ENCODE results near the gene PPP1R14D. TPM values are rescaled to one million over a fixed set of nuclear protein-coding genes. Genes with fewer than 3 reads are reported as not detected.
A peak's percentile ranks its signal among the peaks of the same experiment; 100 is the strongest.

Gene PPP1R14D
- total and polyA plus RNA-seq, 3 experiments from 2014 or later: not detected

DNA sequence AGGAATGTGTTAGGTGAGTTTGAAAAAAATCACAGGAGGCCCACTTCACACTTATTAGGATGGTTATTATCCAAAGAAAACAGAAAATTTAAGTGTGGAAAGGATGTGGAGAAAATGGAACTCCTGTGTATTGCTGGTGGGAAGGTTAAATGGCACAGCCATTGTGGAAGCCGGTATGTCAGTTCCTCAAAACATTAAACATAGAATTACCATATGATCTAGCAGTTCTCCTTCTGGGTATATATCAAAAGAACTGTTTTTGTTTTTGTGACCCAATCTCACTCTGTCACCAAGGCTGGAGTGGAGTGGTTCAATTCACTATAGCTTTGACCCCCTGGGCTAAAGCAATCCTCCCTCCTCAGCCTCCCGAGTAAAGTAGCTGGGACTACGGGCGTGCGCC, 32.0 kb downstream of the PPP1R14D start:
- H3K27me3 ChIP-seq (ENCODE audit: insufficient read depth, low read length, poor library complexity, severe bottlenecking): no peaks in the 10 kb centered on the region
- H3K9me3 ChIP-seq (ENCODE audit: low read length): no peaks in the 10 kb centered on the region
- H3K4me1 ChIP-seq (ENCODE audit: insufficient read depth, low read length): no peaks in the 10 kb centered on the region
- Mint-ChIP-seq H3K4me1 (peaks cover 25 to 39% (median 37%) of the 10 kb centered on the region in 3 donors), H3K9me3 (no peaks in the 10 kb centered on the region), H3K4me3 (no peak overlapping the region), H3K27ac (peak overlapping the region in 1 of 8 donors; percentile 17), H3K36me3 (peaks cover 4 to 48% (median 19%) of the 10 kb centered on the region in 3 donors), H3K27me3 (no peaks in the 10 kb centered on the region)
- H3K4me3 ChIP-seq (ENCODE audit: low read length): no peak overlapping the region
- no peak overlapping the region for H3K27ac ChIP-seq (ENCODE audit: low read depth, low read length)
- DNase-seq: no peak
- ChIA-PET POLR2A (no interaction called here), CTCF (interaction anchor here (0.9 to 1.0 kb wide), 2 partner anchors 9 to 14 kb away, joined by 4 read pairs; no protein-coding TSS in a partner anchor)
- no peaks in the 10 kb centered on the region for H3K36me3 ChIP-seq (ENCODE audit: insufficient read depth, low read length)

DNA sequence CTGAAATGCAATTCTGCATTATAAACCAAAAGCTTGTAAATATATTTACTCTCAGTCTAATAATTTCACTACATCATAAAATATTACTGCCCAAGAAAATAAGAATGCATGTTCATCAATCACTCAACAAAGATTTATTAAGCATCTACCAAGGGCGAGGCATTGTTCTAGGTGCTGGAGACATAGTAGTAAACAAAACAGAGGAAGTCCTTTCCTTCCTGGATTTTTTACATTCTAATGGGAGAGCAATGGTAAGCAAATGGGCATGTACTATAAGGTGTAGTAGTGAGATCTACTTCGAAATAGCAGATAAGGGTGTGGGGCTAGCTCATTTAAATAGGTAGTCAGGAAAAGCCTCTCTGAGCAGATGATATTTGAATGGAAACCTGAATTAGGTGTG, 32.5 kb downstream of the PPP1R14D start:
- Mint-ChIP-seq H3K4me1 (peaks cover 23 to 36% (median 35%) of the 10 kb centered on the region in 3 donors), H3K36me3 (peaks cover 4 to 45% (median 17%) of the 10 kb centered on the region in 3 donors), H3K27me3 (no peaks in the 10 kb centered on the region), H3K4me3 (no peak overlapping the region), H3K9me3 (no peaks in the 10 kb centered on the region), H3K27ac (no peak overlapping the region)
- H3K4me3 ChIP-seq (ENCODE audit: low read length): no peak overlapping the region
- H3K27ac ChIP-seq (ENCODE audit: low read depth, low read length): no peak overlapping the region
- ChIA-PET POLR2A (no interaction called here), CTCF (interaction anchor here (0.9 kb wide), 1 partner anchor 8 kb away, joined by 4 read pairs; no protein-coding TSS in a partner anchor)
- no peaks in the 10 kb centered on the region for H3K27me3 ChIP-seq (ENCODE audit: insufficient read depth, low read length, poor library complexity, severe bottlenecking)
- H3K4me1 ChIP-seq (ENCODE audit: insufficient read depth, low read length): no peaks in the 10 kb centered on the region
- DNase-seq: no peak
- H3K9me3 ChIP-seq (ENCODE audit: low read length): no peaks in the 10 kb centered on the region
- H3K36me3 ChIP-seq (ENCODE audit: insufficient read depth, low read length): no peaks in the 10 kb centered on the region

DNA sequence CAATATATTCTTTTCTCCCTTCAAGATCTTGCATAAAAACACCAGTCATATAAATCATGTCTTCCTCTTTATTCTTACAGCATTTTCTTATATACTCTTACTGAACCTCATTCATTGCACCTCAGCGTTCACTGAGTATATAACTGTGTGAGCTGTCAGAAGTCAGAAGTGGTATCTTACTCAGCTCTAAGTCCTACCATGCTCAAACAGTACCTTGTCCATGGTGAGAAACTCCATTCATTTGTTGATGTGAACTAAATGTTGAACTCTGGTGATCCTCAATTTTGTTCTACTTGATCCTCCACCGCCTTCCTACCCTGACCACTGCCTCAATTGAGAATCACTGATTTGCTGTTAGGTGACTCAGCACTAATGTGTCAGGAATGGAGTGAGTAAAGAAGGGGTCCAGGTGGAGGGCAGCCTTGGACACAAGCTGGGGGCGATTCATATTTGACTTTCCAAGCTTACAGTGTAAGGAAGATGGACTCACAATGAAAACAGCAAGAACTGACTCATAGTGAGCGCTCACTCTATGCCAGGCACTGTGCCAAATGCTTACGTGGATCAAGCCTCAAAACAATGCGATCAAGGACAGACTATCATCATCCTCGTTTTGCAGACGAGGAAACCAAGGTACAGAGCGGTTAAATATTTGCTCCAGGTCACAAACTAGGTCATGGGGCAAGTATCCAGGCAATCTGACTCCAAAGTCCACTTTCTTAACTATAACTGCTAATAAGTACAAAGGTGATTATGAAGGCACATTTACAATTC, 35.1 kb downstream of the PPP1R14D start:
- Mint-ChIP-seq H3K4me1 (peaks cover 22 to 29% (median 27%) of the 10 kb centered on the region in 3 donors), H3K4me3 (no peak overlapping the region), H3K27me3 (no peaks in the 10 kb centered on the region), H3K27ac (peak overlapping the region in 3 of 8 donors; percentile 26 to 46 (median 41)), H3K36me3 (peaks cover 4 to 29% (median 13%) of the 10 kb centered on the region in 3 donors), H3K9me3 (no peaks in the 10 kb centered on the region)
- POLR2A ChIA-PET: no interaction called here
- H3K4me3 ChIP-seq (ENCODE audit: low read length): no peak overlapping the region
- no peaks in the 10 kb centered on the region for H3K27me3 ChIP-seq (ENCODE audit: insufficient read depth, low read length, poor library complexity, severe bottlenecking)
- no peaks in the 10 kb centered on the region for H3K36me3 ChIP-seq (ENCODE audit: insufficient read depth, low read length)
- peak in 1 of 5 donors; percentile 9 for DNase-seq
- no peaks in the 10 kb centered on the region for H3K4me1 ChIP-seq (ENCODE audit: insufficient read depth, low read length)
- no peaks in the 10 kb centered on the region for H3K9me3 ChIP-seq (ENCODE audit: low read length)
- no peak overlapping the region for H3K27ac ChIP-seq (ENCODE audit: low read depth, low read length)
- CTCF ChIA-PET: interaction anchor here (1.6 to 3.0 kb wide), 2 partner anchors 11 kb away, joined by 4 to 12 read pairs; no protein-coding TSS in a partner anchor

DNA sequence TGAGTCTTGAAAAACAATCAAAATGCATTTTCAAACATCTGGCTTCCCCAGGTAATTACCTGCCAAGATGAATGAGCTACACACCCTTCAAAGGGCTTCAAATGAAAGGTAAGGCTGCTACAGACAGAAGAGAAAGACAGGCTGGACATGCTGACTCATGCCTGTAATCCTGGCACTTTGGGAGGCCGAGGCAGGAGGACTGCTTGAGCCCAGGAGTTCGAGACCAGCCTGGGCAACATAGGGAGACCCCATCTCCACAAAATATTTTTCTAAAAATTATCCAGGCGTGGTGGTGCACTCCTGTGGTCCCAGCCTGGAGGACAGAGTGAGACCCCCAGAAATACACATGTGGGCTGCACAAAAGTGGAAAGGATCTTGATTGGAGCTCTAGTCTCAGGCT, 36.1 kb downstream of the PPP1R14D start:
- Mint-ChIP-seq H3K36me3 (peaks cover 0 to 25% (median 9%) of the 10 kb centered on the region in 3 donors), H3K27ac (peak overlapping the region in 1 of 8 donors; percentile 15), H3K9me3 (no peaks in the 10 kb centered on the region), H3K4me1 (peaks cover 24 to 31% (median 30%) of the 10 kb centered on the region in 3 donors), H3K4me3 (no peak overlapping the region), H3K27me3 (no peaks in the 10 kb centered on the region)
- CTCF ChIA-PET: interaction anchor here (3.0 kb wide), 1 partner anchor 10 kb away, joined by 12 read pairs; no protein-coding TSS in a partner anchor
- no peak for DNase-seq
- H3K27ac ChIP-seq (ENCODE audit: low read depth, low read length): no peak overlapping the region
- no peak overlapping the region for H3K4me3 ChIP-seq (ENCODE audit: low read length)
- POLR2A ChIA-PET: no interaction called here
- H3K9me3 ChIP-seq (ENCODE audit: low read length): no peaks in the 10 kb centered on the region
- peaks cover 9% of the 10 kb centered on the region for H3K4me1 ChIP-seq (ENCODE audit: insufficient read depth, low read length)
- H3K36me3 ChIP-seq (ENCODE audit: insufficient read depth, low read length): no peaks in the 10 kb centered on the region
- H3K27me3 ChIP-seq (ENCODE audit: insufficient read depth, low read length, poor library complexity, severe bottlenecking): no peaks in the 10 kb centered on the region

DNA sequence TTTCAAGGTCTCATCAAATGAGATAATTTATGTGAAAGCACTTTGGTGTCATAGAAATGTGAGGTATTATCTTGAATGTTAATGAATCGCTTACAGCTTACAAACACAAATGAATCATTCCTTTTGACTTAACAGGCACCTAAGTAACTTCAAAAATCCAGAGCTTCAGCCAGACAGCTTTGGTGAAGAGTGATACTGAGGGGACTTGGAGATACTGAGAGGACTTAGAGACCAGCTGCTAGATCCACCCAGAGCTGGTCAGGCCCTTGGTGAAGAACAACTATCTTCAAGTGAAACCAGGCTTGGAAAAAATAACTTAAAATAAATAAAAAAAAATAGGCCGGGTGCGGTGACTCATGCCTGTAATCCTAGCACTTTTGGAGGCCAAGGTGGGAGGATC, 37.8 kb downstream of the PPP1R14D start:
- H3K4me1 Mint-ChIP-seq: peaks cover 28 to 37% (median 32%) of the 10 kb centered on the region in 3 donors
- peaks cover 0 to 21% (median 9%) of the 10 kb centered on the region in 3 donors for H3K36me3 Mint-ChIP-seq
- peak in 1 of 5 donors; percentile 1 for DNase-seq
- H3K27ac Mint-ChIP-seq: no peak overlapping the region
- Histone ChIP-seq H3K9me3 (ENCODE audit: low read length) (no peaks in the 10 kb centered on the region), H3K36me3 (ENCODE audit: insufficient read depth, low read length) (no peaks in the 10 kb centered on the region), H3K4me3 (ENCODE audit: low read length) (no peak overlapping the region), H3K27ac (ENCODE audit: low read depth, low read length) (no peak overlapping the region), H3K27me3 (ENCODE audit: insufficient read depth, low read length, poor library complexity, severe bottlenecking) (no peaks in the 10 kb centered on the region), H3K4me1 (ENCODE audit: insufficient read depth, low read length) (peaks cover 17% of the 10 kb centered on the region)
- no peaks in the 10 kb centered on the region for H3K9me3 Mint-ChIP-seq
- ChIA-PET CTCF (interaction anchor here (3.0 kb wide), 1 partner anchor 9 kb away, joined by 12 read pairs; no protein-coding TSS in a partner anchor), POLR2A (no interaction called here)
- no peak overlapping the region for H3K4me3 Mint-ChIP-seq
- H3K27me3 Mint-ChIP-seq: no peaks in the 10 kb centered on the region

DNA sequence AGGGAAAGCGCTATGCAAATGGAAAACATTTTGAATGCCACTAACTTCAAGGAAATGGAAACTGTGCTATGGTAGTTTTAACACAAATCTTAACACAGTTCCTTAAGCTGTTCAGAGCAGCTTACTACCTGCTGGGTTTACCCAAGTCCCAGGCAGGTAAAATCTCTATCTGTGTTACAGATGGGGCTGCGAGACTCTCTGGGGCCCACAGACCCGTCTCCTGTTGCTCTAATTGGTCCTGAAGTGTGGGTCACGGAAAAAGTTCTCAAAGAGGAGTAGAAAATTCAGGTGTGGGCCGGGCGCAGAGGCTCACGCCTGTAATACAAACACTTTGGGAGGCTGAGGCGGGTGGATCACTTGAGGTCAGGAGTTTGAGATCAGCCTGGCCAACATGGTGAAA, 38.5 kb downstream of the PPP1R14D start:
- Histone ChIP-seq H3K27me3 (ENCODE audit: insufficient read depth, low read length, poor library complexity, severe bottlenecking) (no peaks in the 10 kb centered on the region), H3K27ac (ENCODE audit: low read depth, low read length) (no peak overlapping the region), H3K9me3 (ENCODE audit: low read length) (no peaks in the 10 kb centered on the region), H3K4me3 (ENCODE audit: low read length) (no peak overlapping the region), H3K4me1 (ENCODE audit: insufficient read depth, low read length) (peaks cover 17% of the 10 kb centered on the region), H3K36me3 (ENCODE audit: insufficient read depth, low read length) (no peaks in the 10 kb centered on the region)
- no peaks in the 10 kb centered on the region for H3K27me3 Mint-ChIP-seq
- DNase-seq: peak in 1 of 5 donors; percentile 25
- peaks cover 28 to 33% (median 32%) of the 10 kb centered on the region in 3 donors for H3K4me1 Mint-ChIP-seq
- ChIA-PET CTCF (interaction anchor here (3.0 kb wide), 1 partner anchor 8 kb away, joined by 12 read pairs; no protein-coding TSS in a partner anchor), POLR2A (no interaction called here)
- peaks cover 0 to 23% (median 11%) of the 10 kb centered on the region in 3 donors for H3K36me3 Mint-ChIP-seq
- H3K4me3 Mint-ChIP-seq: no peak overlapping the region
- no peak overlapping the region for H3K27ac Mint-ChIP-seq
- H3K9me3 Mint-ChIP-seq: no peaks in the 10 kb centered on the region

DNA sequence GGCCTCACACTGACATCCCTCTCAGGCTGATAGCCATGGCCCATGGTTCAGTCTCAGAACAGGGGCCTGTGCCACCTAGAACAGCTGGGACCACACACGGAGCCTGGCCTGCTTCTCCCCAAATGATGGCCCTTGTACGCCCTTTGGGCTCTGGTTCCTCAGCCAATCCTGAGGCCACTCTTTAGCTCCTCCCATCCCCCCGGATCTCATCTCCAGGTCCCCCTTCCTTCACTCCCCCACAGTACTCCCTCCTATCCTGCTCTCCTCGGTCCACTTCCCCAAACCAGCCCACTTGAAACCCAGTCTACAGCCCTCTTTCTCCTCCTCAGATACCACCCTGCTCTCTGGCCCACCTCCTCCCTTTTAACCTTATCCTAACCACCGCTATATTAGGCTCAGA, 39.4 kb downstream of the PPP1R14D start:
- H3K4me1 Mint-ChIP-seq: peaks cover 28 to 33% (median 32%) of the 10 kb centered on the region in 3 donors
- no peak for DNase-seq
- H3K36me3 ChIP-seq (ENCODE audit: insufficient read depth, low read length): no peaks in the 10 kb centered on the region
- H3K27ac Mint-ChIP-seq: peak overlapping the region in 2 of 8 donors; percentile 23 to 29
- no peak overlapping the region for H3K27ac ChIP-seq (ENCODE audit: low read depth, low read length)
- no peaks in the 10 kb centered on the region for H3K9me3 Mint-ChIP-seq
- no peaks in the 10 kb centered on the region for H3K27me3 Mint-ChIP-seq
- H3K9me3 ChIP-seq (ENCODE audit: low read length): no peaks in the 10 kb centered on the region
- peaks cover 0 to 26% (median 11%) of the 10 kb centered on the region in 3 donors for H3K36me3 Mint-ChIP-seq
- H3K27me3 ChIP-seq (ENCODE audit: insufficient read depth, low read length, poor library complexity, severe bottlenecking): no peaks in the 10 kb centered on the region
- peak overlapping the region in 2 of 7 donors; percentile 19 to 80 for H3K4me3 Mint-ChIP-seq
- ChIA-PET POLR2A (no interaction called here), CTCF (interaction anchor here (1.0 kb wide), 1 partner anchor 271 kb away, joined by 3 read pairs; no protein-coding TSS in a partner anchor)
- H3K4me1 ChIP-seq (ENCODE audit: insufficient read depth, low read length): peaks cover 17% of the 10 kb centered on the region
- no peak overlapping the region for H3K4me3 ChIP-seq (ENCODE audit: low read length)

DNA sequence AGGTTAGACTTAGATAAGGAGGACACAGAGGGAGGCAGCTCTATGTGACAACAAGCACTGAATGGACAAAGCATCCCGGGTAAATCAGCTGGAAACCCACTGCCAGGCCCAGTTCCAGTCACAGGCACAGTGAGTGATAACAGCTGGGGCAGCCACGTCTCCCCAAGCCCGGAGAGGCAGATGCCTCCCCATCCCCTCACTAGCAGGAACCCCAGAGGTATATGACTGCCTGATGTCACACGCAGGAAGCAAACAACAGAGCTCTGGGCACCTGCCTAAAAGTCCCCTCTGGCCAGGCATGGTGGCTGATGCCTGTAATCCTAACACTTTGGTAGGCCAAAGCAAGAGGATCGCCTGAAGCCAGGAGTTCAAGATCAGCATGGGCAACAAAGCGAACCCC, 40.5 kb downstream of the PPP1R14D start:
- Mint-ChIP-seq H3K27ac (peak overlapping the region in 7 of 8 donors; percentile 40 to 84 (median 75)), H3K36me3 (peaks cover 0 to 18% (median 7%) of the 10 kb centered on the region in 3 donors), H3K4me3 (no peak overlapping the region), H3K9me3 (no peaks in the 10 kb centered on the region), H3K4me1 (peaks cover 20 to 30% (median 24%) of the 10 kb centered on the region in 3 donors), H3K27me3 (no peaks in the 10 kb centered on the region)
- POLR2A ChIA-PET: interaction anchor here (1.0 to 1.1 kb wide), 2 partner anchors 19 to 24 kb away, joined by 3 to 4 read pairs; partner anchors contain the start of genes DNAJC17, GCHFR and ZFYVE19
- peaks cover 17% of the 10 kb centered on the region for H3K4me1 ChIP-seq (ENCODE audit: insufficient read depth, low read length)
- CTCF ChIA-PET: interaction anchor here (0.9 to 1.7 kb wide), 9 partner anchors 9 to 270 kb away, joined by 3 to 5 read pairs (median 4); no protein-coding TSS in a partner anchor
- H3K27ac ChIP-seq (ENCODE audit: low read depth, low read length): no peak overlapping the region
- H3K36me3 ChIP-seq (ENCODE audit: insufficient read depth, low read length): no peaks in the 10 kb centered on the region
- H3K27me3 ChIP-seq (ENCODE audit: insufficient read depth, low read length, poor library complexity, severe bottlenecking): no peaks in the 10 kb centered on the region
- DNase-seq: peak in 1 of 5 donors; percentile 35
- no peaks in the 10 kb centered on the region for H3K9me3 ChIP-seq (ENCODE audit: low read length)
- no peak overlapping the region for H3K4me3 ChIP-seq (ENCODE audit: low read length)
